ENCODE results near the gene ICOS.
A peak's percentile ranks its signal among the peaks of the same experiment; 100 is the strongest.
"Not testable (repeated sequence)": the region's sequence is repeated elsewhere in the genome, so short reads cannot be mapped to it uniquely, and the experiment has no call there.

The ICOS gene

DNA sequence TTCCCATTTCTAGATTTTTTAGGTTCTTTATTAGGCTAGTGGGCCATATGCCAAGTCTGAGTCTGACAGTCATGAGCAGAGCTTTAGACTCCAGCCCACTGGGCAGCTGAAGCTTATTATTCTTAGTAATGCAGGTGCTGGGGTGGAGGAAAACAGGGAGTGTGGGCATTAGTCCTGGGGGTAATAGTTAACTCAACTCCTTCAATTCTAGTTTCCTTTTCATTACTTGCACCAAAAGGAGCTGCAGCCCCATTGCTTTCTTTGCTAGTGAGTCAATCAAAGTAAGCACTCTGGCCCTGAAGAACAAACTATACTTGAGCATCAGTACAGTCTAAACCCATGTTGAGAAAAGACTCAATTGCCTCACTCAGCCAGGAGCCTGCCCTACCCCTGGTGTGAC lies 35.5 kb downstream of the ICOS start:
- Mint-ChIP-seq H3K36me3 (ENCODE audit: low read depth) (peaks cover 3% of the 10 kb centered on the region), H3K4me1 (ENCODE audit: low read depth) (peaks cover 11% of the 10 kb centered on the region), H3K27ac (no peak overlapping the region), H3K9me3 (no peaks in the 10 kb centered on the region), H3K4me3 (no peak overlapping the region), H3K27me3 (ENCODE audit: low read depth) (peaks cover 20% of the 10 kb centered on the region)
- DNase-seq (ENCODE audit: low spot score) = no peak

DNA sequence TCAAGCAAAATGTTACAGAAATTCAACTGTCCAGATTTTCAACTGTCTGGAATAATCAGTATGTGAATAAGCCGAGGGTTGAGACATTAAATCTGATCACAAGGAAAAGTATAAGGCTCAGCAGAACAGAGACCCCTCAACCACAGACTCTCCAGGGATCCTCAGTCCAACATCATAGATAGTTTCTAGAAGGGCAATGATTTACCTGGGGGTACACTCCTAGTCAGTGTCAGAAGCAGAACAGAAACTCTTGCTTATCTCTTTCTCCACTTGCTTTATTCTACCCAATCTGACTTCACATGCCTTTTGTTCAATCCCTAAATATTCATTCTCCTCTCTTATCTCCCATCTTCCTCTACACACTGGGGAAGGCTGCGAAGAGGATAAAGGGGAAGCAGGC lies 36.4 kb downstream of the ICOS start:
- DNase-seq (ENCODE audit: low spot score) = no peak
- Mint-ChIP-seq H3K27ac (no peak overlapping the region), H3K27me3 (ENCODE audit: low read depth) (peaks cover 20% of the 10 kb centered on the region), H3K9me3 (no peaks in the 10 kb centered on the region), H3K36me3 (ENCODE audit: low read depth) (peaks cover 3% of the 10 kb centered on the region), H3K4me3 (no peak overlapping the region), H3K4me1 (ENCODE audit: low read depth) (peaks cover 11% of the 10 kb centered on the region)

DNA sequence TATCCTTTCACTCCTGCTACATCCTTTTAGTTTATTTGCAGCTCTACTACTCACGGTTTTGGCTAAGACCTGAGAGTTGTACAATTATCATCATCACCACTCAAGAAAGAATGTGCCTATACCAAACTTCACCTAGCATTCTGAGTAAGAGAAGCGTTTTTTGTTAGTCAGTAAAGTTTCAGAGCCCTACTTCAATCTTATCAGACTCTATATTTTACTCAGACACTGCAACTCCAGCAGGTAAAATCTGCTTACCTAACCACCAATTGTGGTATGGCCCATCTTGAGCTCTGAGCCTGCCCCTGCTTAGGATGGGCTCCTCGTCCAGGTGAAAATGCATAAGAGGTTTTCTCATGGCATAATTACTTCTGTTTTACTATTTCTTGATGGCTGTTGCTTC lies 37.1 kb downstream of the ICOS start:
- DNase-seq (ENCODE audit: low spot score) = no peak
- Mint-ChIP-seq H3K9me3 (no peaks in the 10 kb centered on the region), H3K36me3 (ENCODE audit: low read depth) (peaks cover 3% of the 10 kb centered on the region), H3K27ac (no peak overlapping the region), H3K27me3 (ENCODE audit: low read depth) (peaks cover 20% of the 10 kb centered on the region), H3K4me1 (ENCODE audit: low read depth) (peaks cover 11% of the 10 kb centered on the region), H3K4me3 (no peak overlapping the region)

DNA sequence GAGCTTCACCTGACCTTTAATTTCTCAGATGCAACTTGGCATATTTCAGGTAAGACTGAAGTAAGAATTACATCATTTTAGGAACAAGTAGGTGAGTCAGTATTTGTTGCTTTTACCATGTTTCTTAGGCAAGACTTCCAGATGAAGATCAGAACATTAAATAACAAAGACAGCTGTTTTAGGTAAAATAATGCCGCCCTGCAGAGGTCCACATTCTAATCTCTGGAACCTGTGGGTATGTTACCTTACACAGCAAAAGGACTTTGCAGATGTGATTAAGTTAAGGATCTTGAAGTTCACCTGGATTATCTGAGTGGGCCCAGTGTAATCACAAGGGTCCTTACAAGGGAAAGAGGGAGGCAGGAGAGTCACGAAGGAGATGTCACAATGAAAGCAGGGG lies 39.3 kb downstream of the ICOS start:
- no peak for DNase-seq (ENCODE audit: low spot score)
- Mint-ChIP-seq H3K27ac (no peak overlapping the region), H3K27me3 (ENCODE audit: low read depth) (peaks cover 10% of the 10 kb centered on the region), H3K4me1 (ENCODE audit: low read depth) (peaks cover 17% of the 10 kb centered on the region), H3K9me3 (no peaks in the 10 kb centered on the region), H3K36me3 (ENCODE audit: low read depth) (no peaks in the 10 kb centered on the region), H3K4me3 (no peak overlapping the region)

DNA sequence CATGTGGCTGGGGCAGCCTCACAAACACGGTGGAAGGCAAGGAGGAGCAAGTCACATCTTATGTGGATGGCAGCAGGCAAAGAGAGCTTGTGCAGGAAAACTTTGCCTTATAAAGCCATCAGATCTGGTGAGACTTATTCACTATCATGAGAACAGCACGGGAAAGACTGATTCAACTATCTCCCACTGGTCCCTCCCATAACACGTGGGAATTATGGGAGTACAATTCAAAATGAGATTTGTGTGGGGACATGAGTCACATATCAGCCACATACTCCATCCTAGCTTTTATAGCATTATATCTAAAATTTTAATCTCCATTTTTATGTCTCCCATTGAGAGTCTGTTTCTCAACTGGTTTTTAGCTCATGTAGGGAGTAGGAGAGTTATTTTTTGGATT lies 45.7 kb downstream of the ICOS start:
- DNase-seq (ENCODE audit: low spot score) = peak; percentile 31
- Mint-ChIP-seq H3K36me3 (ENCODE audit: low read depth) (no peaks in the 10 kb centered on the region), H3K27ac (no peak overlapping the region), H3K9me3 (no peaks in the 10 kb centered on the region), H3K4me3 (no peak overlapping the region), H3K4me1 (ENCODE audit: low read depth) (peaks cover 16% of the 10 kb centered on the region), H3K27me3 (ENCODE audit: low read depth) (peaks cover 4% of the 10 kb centered on the region)

DNA sequence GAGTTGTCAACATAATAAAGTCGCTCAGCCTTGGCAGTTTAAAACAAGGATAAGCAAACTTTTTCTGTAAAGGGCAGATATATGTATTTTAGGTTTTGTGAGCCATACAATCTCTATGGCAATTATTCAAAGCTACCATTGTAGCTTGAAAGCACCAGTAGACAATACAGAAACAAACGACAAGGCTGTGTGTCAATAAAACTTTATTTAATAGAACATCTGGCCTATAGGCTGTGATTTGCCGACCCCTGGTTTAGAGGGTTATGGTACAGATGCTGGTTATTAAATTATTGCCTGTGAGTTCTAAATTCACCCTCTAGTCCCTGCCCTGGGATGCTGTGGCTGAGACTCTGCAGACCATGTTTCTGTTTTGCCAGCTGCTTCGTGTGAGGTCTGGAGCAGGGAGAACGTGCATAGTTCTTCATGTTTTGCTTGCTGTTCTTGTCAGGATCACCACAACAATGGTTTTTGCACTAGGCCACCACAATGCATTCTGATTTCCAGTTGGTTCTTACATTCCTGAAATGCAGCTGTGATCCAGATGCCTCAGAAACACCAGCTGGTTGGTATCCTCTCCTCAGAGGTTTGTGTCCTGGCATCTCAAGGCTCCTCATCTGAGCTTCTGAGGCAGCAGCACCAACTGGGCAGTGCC lies 46.6 kb downstream of the ICOS start:
- Mint-ChIP-seq H3K9me3 (no peaks in the 10 kb centered on the region), H3K27me3 (ENCODE audit: low read depth) (peaks cover 4% of the 10 kb centered on the region), H3K27ac (no peak overlapping the region), H3K4me3 (no peak overlapping the region), H3K4me1 (ENCODE audit: low read depth) (peaks cover 22% of the 10 kb centered on the region), H3K36me3 (ENCODE audit: low read depth) (no peaks in the 10 kb centered on the region)
- DNase-seq (ENCODE audit: low spot score) = no peak

DNA sequence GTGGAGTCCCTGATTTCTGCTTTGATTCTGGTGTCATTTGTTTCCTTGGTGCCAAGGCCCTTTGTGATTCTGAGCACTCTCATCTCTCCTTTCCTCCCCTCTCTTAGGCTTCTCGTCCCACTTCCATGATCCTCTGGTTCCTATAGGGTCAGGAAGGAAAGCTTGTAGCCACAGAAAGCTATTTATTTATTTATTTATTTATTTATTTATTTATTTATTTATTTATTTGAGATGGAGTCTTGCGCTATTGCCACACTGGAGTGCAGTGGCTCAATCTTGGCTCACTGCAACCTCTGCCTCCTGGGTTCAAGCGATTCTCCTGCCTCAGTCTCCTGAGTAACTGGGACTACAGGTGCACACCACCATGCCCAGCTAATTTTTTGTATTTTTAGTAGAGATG lies 49.4 kb downstream of the ICOS start:
- H3K27me3 Mint-ChIP-seq (ENCODE audit: low read depth); DNase-seq (ENCODE audit: low spot score); H3K27ac Mint-ChIP-seq; H3K4me3 Mint-ChIP-seq; H3K9me3 Mint-ChIP-seq; H3K36me3 Mint-ChIP-seq (ENCODE audit: low read depth): not testable (repeated sequence)
- peaks cover 27% of the 10 kb centered on the region for H3K4me1 Mint-ChIP-seq (ENCODE audit: low read depth)

DNA sequence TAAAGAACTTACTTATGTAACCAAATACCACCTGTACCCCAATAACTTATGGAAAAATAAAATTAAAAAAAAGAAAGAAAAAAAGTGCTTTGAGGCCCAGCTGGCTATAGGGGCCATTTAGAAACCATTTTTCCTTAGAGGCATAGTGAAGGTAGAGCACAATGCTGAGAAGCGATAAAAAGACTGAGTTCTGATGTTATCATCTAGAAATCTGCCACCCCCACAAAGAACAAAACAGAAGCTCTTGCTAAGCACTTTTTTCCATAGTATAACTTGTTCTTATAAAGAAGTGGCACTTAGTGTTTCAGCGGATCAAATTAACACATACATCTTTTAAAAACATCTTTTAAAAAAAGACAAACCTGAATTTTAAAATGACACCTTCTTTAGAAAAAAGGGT lies 51.4 kb downstream of the ICOS start:
- no peaks in the 10 kb centered on the region for H3K9me3 Mint-ChIP-seq
- H3K4me1 Mint-ChIP-seq (ENCODE audit: low read depth) = peaks cover 22% of the 10 kb centered on the region
- no peak for DNase-seq (ENCODE audit: low spot score)
- H3K27me3 Mint-ChIP-seq (ENCODE audit: low read depth) = peaks cover 3% of the 10 kb centered on the region
- H3K4me3 Mint-ChIP-seq = peak overlapping the region; percentile 27
- no peak overlapping the region for H3K27ac Mint-ChIP-seq
- H3K36me3 Mint-ChIP-seq (ENCODE audit: low read depth) = peaks cover 3% of the 10 kb centered on the region

DNA sequence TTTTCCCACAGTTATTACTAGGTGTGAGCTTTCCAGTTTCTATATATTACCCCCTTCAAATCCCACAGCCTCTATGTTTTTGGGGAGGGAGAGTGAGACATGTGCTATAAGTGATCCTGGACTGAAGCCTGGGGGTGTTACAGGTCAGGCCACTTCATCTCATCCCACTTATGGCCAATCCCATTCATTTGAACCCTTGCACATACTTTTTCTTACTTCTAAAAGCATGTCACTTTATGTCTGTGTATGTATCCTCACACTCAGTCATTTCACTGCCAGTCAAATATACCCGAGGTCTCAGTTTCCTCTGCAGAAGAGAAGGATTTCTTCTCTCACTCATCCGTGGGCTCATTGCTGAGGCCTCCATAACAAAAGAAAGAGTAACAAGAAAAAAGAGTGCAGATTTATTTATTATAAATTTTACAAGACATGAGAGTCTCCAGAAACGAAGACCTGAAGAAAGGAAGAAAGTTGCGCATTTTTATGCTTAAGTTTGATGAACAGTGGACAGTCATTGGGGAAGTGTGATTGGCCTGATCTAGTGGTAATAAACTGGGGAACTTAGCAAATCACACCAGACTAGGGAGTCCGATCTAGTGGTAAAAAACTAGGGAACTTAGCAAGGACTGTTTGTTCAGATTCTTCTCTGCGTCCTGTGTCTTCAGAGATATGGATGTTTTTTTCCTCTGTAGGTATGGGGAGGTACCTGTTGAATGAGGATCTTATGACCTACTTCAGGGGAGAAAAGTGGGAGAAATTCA lies 52.1 kb downstream of the ICOS start:
- Mint-ChIP-seq H3K4me3 (peak overlapping the region; percentile 24), H3K4me1 (ENCODE audit: low read depth) (peaks cover 22% of the 10 kb centered on the region), H3K27me3 (ENCODE audit: low read depth) (peaks cover 3% of the 10 kb centered on the region), H3K36me3 (ENCODE audit: low read depth) (peaks cover 3% of the 10 kb centered on the region), H3K9me3 (no peaks in the 10 kb centered on the region), H3K27ac (peak overlapping the region; percentile 12)
- no peak for DNase-seq (ENCODE audit: low spot score)

DNA sequence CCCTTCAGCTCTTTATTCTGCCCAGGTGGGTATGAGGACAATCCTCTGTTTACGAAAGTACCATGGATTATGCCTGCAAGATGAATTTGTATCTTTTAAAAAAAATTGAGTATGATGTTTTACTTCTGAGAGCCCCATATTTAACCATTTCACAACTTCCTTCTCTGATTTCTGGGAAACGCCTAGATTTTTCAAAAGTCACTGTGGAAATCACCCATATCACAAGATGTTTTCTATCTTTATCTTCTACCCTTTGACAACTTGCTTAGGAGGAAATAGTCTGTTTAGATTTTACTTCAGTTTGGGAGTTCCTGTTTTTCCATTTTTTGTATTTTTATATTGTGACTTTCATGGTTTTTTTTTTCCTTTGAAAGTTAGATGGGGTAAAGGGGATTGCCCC lies 53.0 kb downstream of the ICOS start:
- no peaks in the 10 kb centered on the region for H3K9me3 Mint-ChIP-seq
- peaks cover 25% of the 10 kb centered on the region for H3K4me1 Mint-ChIP-seq (ENCODE audit: low read depth)
- H3K27ac Mint-ChIP-seq = no peak overlapping the region
- H3K36me3 Mint-ChIP-seq (ENCODE audit: low read depth) = peaks cover 3% of the 10 kb centered on the region
- no peak for DNase-seq (ENCODE audit: low spot score)
- no peaks in the 10 kb centered on the region for H3K27me3 Mint-ChIP-seq (ENCODE audit: low read depth)
- H3K4me3 Mint-ChIP-seq = no peak overlapping the region

DNA sequence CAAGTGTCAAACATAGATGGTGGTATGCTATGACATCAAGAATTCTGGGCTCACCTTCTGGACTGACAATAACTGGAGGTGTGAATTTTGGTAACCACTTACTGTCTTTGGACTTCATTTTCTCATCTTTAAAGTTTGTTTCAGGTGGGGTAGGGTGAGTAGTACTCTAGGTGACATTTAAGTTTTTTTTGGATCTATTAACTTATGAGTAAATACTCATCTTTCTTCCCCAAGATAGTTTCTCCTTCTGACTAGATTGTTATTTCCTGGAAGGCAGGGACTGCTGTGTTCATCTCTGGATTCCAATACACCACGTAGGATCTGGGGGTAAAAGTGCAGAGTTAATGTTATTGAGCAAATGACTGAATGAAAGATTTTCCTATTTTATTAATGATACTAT lies 55.9 kb downstream of the ICOS start:
- peaks cover 5% of the 10 kb centered on the region for H3K36me3 Mint-ChIP-seq (ENCODE audit: low read depth)
- H3K4me1 Mint-ChIP-seq (ENCODE audit: low read depth) = peaks cover 34% of the 10 kb centered on the region
- H3K27ac Mint-ChIP-seq = no peak overlapping the region
- no peak overlapping the region for H3K4me3 Mint-ChIP-seq
- H3K27me3 Mint-ChIP-seq (ENCODE audit: low read depth) = no peaks in the 10 kb centered on the region
- DNase-seq (ENCODE audit: low spot score) = no peak
- H3K9me3 Mint-ChIP-seq = peaks cover 4% of the 10 kb centered on the region

DNA sequence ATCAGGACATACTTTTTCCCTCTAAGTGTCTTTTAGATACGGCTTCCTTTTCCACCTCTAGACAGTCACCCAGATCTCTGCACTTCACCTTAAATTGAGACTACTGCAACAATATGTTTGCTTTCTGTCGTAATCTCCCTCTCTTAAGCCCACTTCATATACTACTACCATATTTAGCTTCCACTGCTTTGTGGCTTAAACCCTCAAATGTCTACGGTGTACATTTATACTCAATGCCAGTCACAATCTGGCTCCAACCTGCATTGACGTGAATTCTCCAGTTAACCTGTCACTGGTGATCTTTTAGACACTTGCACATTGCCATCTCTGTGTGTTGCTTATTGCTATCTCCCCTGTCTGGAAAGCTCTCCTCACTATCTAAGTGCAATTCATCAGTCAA lies 56.4 kb downstream of the ICOS start:
- peaks cover 36% of the 10 kb centered on the region for H3K4me1 Mint-ChIP-seq (ENCODE audit: low read depth)
- H3K36me3 Mint-ChIP-seq (ENCODE audit: low read depth) = peaks cover 5% of the 10 kb centered on the region
- H3K9me3 Mint-ChIP-seq = peaks cover 4% of the 10 kb centered on the region
- no peak overlapping the region for H3K4me3 Mint-ChIP-seq
- DNase-seq (ENCODE audit: low spot score) = no peak
- H3K27ac Mint-ChIP-seq = no peak overlapping the region
- no peaks in the 10 kb centered on the region for H3K27me3 Mint-ChIP-seq (ENCODE audit: low read depth)

DNA sequence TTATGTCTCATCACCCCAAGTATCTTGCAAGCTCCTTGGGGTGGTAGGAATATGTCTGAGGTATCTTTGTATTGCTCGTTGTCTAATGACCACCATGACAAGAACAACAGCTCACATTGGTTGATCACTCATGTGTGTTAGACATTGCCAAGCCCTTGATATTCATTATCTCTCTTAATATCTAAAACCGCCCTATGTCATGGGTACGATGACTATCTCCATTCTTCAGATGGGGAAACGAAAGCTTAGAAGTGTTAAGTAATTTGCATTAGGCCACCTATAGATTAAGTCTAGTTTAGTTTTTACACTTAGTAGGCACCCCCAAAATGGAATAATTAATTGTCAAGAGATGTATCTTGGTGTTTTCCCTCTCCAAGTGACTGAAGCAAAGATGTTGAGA lies 57.0 kb downstream of the ICOS start:
- Mint-ChIP-seq H3K27ac (no peak overlapping the region), H3K27me3 (ENCODE audit: low read depth) (no peaks in the 10 kb centered on the region), H3K4me3 (no peak overlapping the region), H3K36me3 (ENCODE audit: low read depth) (peaks cover 5% of the 10 kb centered on the region), H3K9me3 (peaks cover 4% of the 10 kb centered on the region), H3K4me1 (ENCODE audit: low read depth) (peaks cover 39% of the 10 kb centered on the region)
- DNase-seq (ENCODE audit: low spot score) = no peak

DNA sequence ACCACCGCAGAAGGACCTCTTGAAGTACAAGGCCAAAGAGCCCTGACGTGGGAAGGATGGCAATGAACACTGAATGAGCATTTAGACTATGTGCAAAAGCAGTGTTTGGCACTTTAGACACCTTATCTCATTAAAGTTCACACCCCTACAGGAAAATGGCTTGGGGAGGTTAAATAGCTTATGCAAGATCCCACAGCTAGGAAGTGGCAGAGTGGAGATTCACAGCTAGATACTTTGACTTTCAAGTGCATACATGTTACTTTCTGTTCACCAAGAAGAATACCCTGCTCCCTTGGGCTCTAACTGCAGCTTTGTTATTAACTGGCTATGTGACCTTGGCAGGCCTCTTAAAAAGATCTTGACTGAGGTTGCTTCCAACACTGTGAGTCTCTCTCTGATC lies 58.2 kb downstream of the ICOS start:
- peak overlapping the region; percentile 2 for H3K4me3 Mint-ChIP-seq
- H3K27me3 Mint-ChIP-seq (ENCODE audit: low read depth) = no peaks in the 10 kb centered on the region
- H3K36me3 Mint-ChIP-seq (ENCODE audit: low read depth) = peaks cover 5% of the 10 kb centered on the region
- H3K27ac Mint-ChIP-seq = peak overlapping the region; percentile 16
- H3K9me3 Mint-ChIP-seq = peaks cover 4% of the 10 kb centered on the region
- peaks cover 43% of the 10 kb centered on the region for H3K4me1 Mint-ChIP-seq (ENCODE audit: low read depth)
- DNase-seq (ENCODE audit: low spot score) = no peak

DNA sequence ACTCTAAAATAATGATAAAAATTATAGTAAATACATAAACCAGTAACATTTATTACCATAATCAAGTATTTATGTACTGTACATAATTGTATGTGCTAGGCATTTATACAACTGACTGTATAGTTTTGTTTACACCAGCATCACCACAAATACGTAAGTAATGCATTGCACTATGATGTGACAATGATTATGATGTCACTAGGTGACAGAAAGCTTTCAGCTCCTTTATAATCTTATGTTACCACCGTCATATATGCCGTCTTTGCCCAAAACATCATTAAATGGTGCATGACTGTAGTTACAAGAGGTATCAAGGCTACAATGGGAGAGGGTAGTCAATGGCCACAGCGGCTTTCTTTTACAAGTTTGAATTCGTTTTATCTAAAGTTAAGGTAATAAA lies 60.1 kb downstream of the ICOS start:
- Mint-ChIP-seq H3K4me1 (ENCODE audit: low read depth) (peaks cover 60% of the 10 kb centered on the region), H3K27ac (no peak overlapping the region), H3K27me3 (ENCODE audit: low read depth) (peaks cover 3% of the 10 kb centered on the region), H3K9me3 (peaks cover 8% of the 10 kb centered on the region), H3K4me3 (no peak overlapping the region), H3K36me3 (ENCODE audit: low read depth) (peaks cover 5% of the 10 kb centered on the region)
- DNase-seq (ENCODE audit: low spot score) = no peak
